Middle frontal gyrus (tissue), 1 donor: Measurements from ENCODE around the gene PLEKHA6.

ENCODE experiments used
- DNase-seq: peaks from one replicate; pipeline ENCODE4 v3.0.0-alpha.2; 2015; ENCODE audit warnings: low spot score; ENCODE audit errors: extremely low spot score

Gene PLEKHA6

DNA sequence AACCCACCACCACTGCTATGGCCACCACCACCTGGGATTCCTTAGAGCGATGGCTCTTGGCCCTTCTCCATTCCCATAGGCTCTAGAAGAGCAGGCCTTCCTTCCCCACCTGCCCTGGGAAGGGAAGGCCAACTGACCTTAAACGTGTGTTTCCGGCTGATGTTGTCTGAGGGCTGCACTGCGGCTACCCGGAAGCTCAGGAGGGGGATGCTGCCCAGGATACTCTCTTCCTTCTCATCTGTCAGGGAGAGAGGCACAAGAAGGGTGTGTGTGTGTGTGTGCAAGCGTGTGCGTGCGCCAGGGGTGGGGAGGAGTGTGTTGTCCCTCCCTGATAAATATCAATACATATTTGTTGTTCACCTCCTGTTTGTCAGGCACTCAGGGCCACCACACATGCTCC, 94.9 kb downstream of the PLEKHA6 start:
- no peak for DNase-seq

DNA sequence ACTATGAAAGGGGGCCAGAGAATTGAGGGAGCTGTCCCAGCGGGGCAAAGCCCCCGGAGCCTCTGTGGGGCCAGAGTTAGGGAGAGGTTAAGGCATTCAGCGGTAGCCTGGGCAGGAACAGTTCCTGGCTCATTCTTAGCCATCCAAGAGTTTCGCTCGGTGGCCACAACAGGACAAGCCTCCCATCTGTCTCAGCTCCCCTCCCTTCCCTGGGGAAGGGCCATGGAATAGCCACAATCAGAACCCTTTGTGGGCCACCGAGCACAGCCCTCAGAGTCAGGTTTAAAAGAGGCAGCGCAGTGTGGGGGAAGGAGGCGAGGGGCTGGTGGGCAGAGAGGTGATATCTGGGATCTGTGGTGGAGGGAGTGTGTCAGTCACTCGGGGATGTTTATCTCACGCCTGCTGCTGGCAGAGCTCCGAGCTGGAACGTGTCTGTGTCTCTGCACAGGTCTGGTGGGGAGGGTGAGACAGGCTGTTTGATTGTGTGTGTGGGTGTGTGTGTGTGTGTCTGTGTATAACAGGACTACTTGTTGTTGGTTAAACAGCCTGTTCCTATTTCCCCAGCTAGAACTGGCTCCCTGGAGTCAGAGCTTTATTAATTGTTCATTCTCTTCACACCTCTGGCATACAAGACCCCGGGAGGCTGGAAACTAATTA, 96.3 kb downstream of the PLEKHA6 start:
- no peak for DNase-seq

DNA sequence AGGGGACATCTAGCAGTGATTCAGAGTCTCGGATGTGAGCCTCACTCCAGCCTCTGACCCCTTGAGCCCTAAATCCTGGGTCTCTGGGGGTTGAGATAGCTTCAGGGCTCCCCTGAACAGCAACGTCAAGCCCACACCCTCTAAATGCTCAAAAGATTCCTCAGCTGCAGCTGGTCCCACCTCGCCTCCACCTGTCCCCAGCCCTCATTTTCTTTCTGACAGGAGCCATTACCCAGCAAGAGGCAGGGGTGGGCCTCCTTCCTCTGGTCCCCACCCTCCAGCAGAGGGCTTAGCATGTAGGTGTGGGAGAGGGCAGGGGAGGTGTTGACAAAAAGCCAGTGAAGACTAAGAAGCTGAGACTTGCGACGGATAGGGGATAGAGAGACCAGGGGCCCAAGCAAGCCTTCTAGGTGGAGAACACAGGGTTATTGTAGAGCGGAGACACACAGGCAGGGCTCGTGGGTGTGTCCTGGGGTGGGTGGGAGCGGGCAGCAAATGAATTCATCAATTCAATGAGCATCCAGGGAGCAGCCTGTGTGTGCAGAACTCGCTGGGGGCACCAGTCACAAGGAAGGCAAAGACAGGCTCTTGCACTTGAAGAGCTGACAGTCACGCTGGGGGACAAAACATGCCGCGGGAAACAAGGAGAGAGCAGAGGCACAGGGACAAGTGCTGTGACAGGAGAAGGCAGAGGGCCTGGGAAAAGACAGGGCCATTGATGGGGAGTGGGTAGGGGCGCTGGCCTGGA, 97.0 kb downstream of the PLEKHA6 start:
- DNase-seq = no peak

DNA sequence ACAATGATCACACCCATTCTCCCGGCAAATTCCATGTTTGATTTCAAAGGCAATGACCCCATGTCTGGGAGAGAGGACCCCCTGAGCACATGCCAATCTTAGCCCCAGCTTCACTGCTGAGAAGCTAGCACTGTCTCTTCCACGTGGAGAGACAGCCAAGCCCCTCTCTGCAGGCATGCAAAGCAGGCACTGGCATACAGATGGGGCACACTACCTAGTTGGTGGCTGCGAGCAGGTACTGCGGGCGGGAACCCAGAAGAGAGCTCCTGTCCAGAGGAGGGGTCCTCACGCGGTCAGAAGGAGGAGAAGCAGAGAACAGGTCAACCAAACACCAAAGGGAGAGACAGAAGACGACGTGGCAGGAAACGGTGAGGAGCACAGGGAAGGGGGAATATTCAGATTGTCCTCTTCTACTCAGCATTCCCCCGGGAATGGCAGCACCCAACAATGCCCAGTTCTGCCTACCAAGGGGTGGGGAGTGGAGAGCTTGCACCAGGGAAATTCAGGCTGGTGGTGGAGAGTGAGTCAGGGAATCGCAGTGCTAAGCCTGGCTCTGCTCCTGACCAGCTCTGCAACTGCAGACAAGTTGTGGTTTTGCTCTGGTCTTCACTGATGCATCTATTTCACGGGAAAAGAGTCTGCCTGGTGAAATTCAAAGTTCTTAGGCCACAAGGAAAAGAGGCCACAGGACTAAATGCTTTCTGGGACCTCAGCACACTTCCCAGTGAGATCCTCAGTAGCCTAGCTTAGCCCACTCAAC, 97.8 kb downstream of the PLEKHA6 start:
- DNase-seq = no peak

DNA sequence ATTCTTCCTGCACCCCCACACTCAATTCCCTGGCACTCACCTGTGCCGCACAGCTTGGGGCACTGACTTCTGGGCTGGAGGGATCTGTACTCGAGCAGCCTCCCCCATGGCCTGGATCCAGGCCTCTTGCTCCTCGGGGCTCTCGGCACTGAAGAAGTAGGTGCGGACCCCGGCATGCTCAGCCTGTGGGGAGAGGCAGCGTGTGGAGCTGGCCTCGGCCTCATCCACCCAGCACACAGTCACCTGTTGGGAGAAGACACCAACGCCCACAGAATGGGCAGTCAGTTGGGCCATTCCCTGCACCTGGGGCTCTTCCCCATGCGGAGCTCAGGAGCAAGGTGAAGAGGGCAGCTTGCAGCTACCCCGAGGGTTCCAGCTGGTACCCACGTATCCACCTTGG, 98.5 kb downstream of the PLEKHA6 start:
- no peak for DNase-seq

DNA sequence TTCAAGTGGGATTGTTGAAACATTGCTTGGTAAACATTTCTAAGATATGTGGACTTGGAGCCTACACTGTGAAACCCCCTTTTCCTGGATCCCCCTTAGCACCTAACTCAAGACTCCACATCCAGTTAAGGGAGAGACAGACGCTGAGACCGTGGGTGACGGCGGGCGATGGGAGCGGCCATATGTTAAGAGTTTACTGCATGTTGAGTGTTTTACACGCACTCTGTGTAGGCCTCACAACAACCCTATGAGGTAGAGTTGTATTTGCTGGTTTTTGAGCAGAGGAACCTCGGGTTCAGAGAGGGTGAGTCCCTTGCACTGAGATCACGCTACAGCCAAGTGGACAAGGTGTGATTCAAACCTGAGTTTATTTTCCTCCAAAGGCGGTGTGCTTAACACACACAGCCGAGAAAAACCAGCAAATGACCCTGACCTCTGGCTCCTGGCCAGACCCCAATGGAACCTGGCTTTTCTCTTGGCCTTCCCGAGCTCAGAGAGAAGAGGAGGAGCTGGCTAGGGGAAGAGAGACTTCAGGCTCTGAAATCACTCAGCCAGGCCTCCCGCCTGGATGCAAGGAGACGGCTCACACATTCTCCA, 99.0 kb downstream of the PLEKHA6 start:
- no peak for DNase-seq

DNA sequence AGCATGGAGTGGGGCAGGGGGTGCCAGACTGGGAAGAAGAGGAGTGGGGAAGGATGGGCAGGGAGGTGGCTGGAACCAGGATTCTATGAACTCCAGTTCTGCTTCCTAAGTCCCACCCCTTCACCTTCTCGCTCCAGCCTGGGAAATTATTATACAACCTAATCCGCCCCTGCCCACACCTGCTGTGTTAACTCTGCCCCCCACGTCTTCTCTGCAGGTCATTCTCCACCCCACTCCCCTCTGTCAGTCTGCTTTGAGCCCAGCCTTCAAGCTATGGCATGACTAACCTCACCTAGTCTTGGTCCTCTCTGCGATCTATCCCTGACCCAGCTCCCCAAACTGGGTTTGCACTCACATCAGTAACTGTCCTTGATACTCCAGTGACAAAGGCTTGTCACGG, 99.9 kb downstream of the PLEKHA6 start:
- DNase-seq = no peak

DNA sequence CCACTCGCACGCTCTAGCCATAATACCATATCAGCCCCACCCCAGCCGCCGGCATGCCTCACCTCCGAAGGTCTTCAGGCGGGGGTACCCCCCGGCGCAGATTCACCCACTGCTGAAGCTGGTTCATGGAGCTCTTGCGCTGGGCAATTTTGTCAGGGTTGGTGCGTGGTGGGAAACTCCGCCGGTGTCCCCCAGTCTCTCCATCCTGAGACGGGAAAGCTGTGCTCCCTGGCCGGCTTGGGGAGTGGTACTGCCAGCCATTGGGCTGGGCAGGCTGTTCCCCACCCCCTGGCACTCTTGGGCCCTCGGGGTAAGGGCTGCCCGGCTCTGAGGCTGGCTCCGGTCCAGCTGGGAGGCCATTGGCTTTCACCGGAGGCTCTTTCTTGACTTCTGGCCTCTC, 100.5 kb downstream of the PLEKHA6 start:
- DNase-seq = no peak

DNA sequence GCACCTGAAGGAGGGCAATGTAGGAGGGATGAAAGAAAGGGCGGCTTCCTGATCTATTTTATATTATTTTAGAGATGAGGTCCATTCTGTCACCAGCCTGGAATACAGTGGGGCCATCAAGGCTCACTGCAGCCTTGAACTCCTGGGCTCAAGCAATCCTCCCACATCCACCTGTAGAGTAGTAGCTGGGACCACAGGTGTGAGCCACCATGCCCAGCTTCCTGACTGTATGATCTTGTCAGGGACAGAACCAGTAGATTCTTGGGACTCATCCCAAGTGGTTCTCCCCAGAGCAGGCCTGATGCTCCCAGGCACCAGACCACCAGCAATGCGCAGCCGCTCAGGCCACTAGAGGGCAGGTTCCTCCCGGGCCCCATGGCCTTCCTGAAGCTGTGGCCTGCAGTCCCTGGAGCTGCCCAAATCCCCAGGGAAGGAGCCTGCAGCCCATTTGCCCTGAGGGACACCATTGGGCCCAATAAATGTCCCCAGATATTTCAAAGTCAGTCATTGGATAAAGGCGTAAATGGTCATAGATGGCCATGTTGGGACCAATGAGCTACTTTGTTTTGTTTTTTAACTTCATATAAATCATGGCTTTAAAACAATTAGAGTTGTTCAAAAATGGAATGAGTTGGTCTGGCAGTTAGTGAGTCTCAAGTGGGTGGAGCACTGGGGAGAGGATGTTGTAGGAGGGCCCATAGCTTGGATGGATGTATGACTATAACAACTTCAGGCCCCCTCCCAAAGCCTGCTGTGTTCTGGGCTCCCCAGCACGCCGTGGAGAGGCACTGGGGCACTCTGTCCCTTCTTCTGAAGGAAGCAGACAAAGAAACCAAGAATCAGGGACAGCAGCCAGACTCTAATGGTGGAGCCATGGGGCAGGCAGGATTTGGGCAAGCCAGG, 101.3 kb downstream of the PLEKHA6 start:
- DNase-seq = no peak

DNA sequence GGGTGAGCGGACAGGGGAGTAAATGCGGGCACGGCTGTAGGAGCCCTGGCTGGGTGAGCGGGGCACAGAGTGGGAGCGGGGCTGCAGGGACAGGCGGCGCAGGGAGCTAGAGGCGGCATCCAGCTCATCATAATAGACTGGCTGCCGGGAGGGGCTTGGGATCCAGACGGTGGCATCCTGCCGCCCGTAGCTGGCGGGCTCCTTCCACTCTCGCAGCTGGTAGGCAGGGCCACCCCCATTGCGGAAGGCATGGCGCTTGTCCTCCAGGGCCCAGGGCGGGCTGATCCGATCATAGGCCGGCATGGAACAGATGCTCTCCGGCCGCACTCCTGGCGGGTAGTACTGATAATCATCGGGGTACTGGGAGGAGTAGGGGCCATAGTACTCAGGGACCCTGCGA, 102.3 kb downstream of the PLEKHA6 start:
- no peak for DNase-seq

DNA sequence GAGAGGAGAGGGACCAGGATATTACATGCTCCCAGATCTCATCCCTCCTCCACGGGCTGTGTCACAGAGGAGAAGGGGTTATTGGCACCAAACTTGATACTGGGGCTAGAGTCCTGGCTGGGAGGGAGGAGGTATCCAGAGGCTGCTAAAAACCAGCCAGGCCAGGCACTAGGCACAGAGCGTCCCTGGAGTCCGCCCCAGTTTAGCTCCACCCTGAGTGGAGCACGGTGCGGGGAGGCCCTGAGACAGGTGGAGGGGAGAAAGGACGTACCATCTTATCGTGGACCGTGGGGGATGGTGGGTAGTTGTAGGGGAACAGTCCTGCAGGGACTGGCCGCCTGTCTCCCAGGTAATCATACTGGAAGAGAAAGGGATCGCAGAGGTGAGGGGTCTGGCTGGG, 103.2 kb downstream of the PLEKHA6 start:
- DNase-seq = no peak

DNA sequence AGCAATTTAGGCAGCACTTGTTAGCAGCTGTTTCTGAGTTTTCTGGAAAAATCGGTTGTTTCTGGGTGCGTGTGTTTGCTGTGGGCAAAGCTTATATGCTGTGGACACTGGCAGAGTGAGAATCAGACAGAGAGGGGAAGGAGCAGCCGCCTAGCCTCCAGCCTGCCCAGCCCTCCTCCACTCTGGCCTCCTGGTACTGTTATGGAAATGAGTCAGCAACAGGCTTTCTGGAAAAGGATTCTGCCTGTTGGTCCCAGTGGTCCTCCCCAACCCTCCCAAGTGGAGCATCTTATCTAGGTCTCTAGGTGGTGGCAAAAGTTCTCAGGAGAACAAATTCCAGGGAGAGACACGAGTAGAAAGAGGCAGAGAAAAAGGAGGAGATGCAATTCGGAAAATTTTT, 103.8 kb downstream of the PLEKHA6 start:
- DNase-seq = no peak

DNA sequence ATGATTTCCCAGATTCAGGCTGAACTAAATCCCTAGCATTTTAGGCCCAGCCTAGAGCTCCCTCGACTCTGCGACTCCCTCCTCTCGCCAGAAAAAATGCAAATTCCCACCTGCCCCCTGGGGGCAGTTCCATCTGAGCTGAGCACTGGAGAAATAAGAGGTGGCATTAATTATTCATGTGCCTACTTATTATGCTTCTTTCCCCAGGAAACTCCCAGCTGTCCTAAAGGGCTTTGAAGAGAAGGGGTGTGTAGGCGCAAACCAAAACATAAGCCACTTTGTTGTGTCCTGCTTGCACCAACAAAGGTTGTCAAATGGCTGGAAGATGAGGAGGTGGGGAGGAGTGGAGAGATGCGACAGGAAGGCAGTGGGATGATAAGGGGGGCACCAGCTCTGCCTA, 104.5 kb downstream of the PLEKHA6 start:
- no peak for DNase-seq

DNA sequence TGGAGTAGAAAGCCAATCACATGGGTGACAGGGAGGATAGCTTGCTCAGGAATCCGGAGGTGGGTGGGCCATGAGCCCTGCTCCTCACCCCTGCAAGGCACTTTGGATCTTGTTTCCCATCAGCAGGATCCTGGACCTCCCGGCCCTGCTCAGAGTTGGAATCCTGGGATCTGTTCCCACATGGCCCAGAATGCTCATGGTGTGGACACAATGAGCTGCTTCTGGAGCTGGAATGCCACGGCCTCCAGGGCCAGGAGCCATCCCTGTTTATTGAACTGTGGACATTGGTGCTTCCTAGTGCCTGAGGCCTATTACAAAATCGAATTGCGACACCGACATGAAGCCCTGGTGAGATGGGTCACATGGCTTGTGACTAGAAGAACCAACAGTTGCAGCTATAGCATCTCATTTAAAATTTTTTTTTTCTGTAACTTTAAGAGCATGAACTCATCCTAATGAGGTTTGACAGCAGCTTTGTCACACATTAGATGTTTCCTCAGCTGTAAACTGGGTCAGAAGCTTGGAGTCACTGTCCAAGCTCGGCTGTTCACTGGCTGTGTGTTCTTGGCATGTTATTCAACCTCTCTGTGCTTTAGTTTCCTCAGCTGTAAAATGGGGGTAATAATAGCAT, 105.6 kb downstream of the PLEKHA6 start:
- no peak for DNase-seq

DNA sequence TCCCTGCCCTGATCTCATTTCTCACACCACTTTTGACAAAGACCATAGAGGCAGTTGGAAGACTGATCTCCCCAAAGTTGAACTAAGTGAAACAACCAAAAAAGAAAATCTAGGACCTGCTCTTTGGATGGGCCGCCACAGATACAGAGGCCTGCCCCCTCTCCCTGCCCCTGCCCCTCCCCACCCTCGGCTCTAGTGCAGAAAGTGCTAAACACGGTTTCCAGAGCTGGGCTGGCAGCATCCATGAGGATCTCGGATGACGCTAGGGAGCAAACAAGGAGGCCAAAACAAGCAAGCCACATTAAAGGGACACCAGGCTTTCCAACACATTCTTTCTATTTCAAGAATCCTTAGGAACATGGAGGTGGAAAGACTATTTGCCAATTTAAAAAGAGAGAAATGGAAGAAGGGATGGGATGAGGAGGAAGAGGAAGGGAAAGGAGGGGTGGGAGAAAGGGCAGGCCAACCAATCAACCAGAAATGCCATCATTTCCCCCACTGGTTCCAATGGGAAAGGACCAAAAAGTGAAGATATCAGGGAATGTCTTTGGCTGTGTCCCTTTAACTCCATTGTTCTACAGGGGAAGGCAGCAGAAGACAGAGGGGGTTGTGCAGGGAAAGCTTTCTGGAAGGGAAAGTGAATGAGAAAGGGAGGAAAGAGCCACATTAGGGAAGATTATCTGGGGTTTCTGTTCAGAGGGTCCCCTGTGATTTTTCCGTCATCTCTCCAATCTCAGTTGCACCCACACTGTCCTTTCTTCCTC, 107.6 kb downstream of the PLEKHA6 start:
- DNase-seq = no peak

DNA sequence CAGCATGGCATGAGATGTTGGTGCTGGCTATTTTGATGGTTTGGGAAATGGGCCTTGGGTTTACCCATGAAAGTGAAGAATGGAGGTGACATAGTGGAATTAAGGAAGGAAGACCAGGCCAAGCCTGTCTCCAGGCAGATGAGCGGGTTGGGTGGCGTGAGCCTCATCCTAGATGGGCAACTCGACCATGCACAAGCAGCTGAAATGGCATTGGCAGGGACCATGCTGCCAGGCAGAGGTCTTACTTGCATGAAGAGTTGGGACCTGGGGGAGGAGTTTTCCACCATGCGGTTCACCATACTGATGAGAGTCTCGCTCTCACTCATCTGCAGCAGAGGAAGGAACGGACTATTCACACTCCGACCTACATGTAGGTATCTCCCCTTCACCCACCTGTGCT, 108.4 kb downstream of the PLEKHA6 start:
- no peak for DNase-seq

DNA sequence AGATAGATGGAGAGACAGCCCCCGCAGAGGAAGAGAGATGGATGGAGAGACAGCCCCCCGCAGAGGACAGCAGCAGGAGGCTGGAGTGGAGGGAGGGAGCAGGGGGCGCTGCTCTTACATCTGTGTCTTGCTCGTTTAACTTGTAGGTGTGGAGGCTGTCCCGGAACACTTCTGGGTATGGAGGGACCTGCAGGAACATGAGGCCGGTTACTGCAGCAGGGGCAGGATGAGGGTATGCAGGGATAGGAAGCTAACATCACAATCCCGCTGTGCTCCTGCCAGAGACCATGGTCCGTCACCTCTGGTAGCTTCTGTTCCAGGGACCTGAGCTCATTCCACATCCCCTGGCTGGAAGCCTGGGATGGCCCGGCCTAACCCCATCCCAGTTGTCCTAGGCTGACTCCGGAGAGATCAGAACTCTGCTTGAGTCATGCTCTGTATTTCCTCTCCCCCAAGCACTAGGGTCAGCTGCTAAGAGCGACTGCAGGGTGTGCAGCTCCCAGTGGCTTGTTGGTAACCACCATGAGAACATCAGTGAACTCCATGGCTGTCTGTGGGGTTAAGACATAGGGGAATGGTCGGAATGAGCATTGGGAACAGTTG, 109.2 kb downstream of the PLEKHA6 start:
- no peak for DNase-seq

DNA sequence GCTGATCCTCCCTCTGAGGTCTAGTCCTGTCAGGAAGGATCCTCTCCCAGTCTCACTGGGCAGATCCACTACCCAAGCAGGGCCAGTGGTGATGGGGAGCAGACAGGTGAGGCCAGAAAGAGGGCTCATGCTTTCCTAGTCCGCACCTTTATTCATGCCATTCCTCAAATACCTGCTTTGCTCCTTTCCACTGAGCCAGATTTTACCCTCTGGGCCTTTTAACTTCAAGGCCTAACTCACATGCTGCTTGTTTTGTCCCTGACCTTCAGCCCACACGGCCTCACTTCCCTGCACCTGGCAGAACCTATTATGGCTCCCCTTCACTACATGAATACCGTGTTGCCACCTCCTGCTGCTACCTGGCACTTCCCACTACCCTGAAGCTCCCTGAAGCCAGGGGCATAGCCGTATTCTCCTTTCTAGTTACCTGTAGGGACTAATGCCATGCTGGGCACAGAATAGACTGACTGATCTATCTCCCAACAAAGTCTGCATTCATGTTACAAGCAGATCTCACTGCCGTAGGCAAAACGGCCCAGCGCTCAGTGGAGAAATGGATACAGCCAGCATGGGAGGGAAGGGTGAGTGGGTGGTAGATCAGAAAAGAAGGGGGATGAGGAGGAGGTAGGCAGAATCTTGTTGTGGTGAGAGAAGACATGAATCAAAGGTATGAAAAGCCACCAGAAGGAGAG, 109.8 kb downstream of the PLEKHA6 start:
- no peak for DNase-seq

DNA sequence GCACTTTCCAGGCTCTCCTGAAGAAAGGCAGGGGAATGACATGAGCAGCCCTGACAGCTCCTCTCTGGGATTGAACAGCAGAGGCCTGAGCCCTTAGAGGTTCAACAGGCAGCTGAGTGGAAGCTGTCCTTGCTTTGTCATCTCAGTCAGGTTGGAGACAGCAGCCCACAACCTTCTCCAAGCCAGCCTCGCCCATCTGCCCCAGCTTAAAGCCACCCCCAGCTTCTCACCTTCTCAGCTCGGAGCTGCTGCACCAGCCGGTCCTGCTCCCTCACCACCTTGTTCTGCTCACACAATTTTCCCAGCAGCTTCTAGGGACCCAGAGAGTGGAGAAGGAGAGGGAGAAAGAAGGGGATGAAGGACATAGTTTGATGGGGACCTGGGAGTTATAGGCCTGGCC, 110.8 kb downstream of the PLEKHA6 start:
- no peak for DNase-seq
